Measurements from ENCODE around the gene MDP1. TPM values are rescaled to one million over a fixed set of nuclear protein-coding genes. Genes with fewer than 3 reads are reported as not detected.

MDP1 gene
- total and polyA plus RNA-seq, 2 experiments from 2014 or later = 39.3 to 70.5 TPM

- Histone ChIP-seq H3K27ac (no peak overlapping the region), H3K9me3 (ENCODE audit: low read depth) (no peaks in the 10 kb centered on the region), H3K36me3 (peaks cover 4% of the 10 kb centered on the region), H3K4me1 (ENCODE audit: low read depth) (no peaks in the 10 kb centered on the region), H3K27me3 (no peaks in the 10 kb centered on the region), H3K4me3 (no peak overlapping the region)
- TF ChIP-seq CTCF (IDR thresholded peaks at IDR 0.05; ENCODE audit: low read depth, low read length) = no peak
- DNase-seq (ENCODE audit: low read depth in 1 of 2, low spot score in 1 of 2) = no peak
Measured at GRCh38 chr14:24167469-24168114, 48.3 kb downstream of the MDP1 start.

- no peak for DNase-seq (ENCODE audit: low read depth in 1 of 2, low spot score in 1 of 2)
- Histone ChIP-seq H3K36me3 (peaks cover 4% of the 10 kb centered on the region), H3K4me3 (no peak overlapping the region), H3K9me3 (ENCODE audit: low read depth) (no peaks in the 10 kb centered on the region), H3K27me3 (no peaks in the 10 kb centered on the region), H3K27ac (no peak overlapping the region), H3K4me1 (ENCODE audit: low read depth) (peaks cover 6% of the 10 kb centered on the region)
- no peak for TF ChIP-seq CTCF (IDR thresholded peaks at IDR 0.05; ENCODE audit: low read depth, low read length)
Measured at GRCh38 chr14:24165785-24166184, 50.1 kb downstream of the MDP1 start.

DNA sequence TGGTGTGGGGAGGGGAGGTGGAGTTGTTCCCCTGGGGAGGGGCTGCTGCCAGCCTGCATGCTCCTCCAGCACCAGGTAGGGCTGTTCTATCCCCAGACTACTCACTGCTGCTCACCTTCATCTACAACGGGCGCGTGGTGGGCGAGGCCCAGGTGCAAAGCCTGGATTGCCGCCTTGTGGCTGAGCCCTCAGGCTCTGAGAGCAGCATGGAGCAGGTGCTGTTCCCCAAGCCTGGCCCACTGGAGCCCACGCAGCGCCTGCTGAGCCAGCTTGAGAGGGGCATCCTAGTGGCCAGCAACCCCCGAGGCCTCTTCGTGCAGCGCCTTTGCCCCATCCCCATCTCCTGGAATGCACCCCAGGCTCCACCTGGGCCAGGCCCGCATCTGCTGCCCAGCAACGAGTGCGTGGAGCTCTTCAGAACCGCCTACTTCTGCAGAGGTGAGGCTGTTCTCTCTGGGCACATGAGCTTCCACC lies 51.3 kb downstream of the MDP1 start:
- H3K27ac ChIP-seq = no peak overlapping the region
- DNase-seq (ENCODE audit: low read depth in 1 of 2, low spot score in 1 of 2) = no peak
- no peak for TF ChIP-seq CTCF (IDR thresholded peaks at IDR 0.05; ENCODE audit: low read depth, low read length)
- peaks cover 8% of the 10 kb centered on the region for H3K36me3 ChIP-seq
- peaks cover 11% of the 10 kb centered on the region for H3K4me1 ChIP-seq (ENCODE audit: low read depth)
- no peaks in the 10 kb centered on the region for H3K9me3 ChIP-seq (ENCODE audit: low read depth)
- no peaks in the 10 kb centered on the region for H3K27me3 ChIP-seq
- no peak overlapping the region for H3K4me3 ChIP-seq

Other genes with a start within 250 kb of the MDP1 start
Only the 30 nearest of the 34 such genes appear.
- gene CARMIL3, start 164.1 kb downstream of the MDP1 start, total RNA-seq = 0.06 and 0.85 TPM in 2 replicates
- gene CARMIL3, start 164.1 kb downstream of the MDP1 start, polyA plus RNA-seq = 0.05 and 0.22 TPM in 2 replicates
- gene CPNE6, start 144.5 kb downstream of the MDP1 start, total RNA-seq = 0.12 TPM in 1 of 2 replicates, not detected in the other
- gene CPNE6, start 144.5 kb downstream of the MDP1 start, polyA plus RNA-seq = 0.43 and 0.96 TPM in 2 replicates
- gene PCK2, start 121.8 kb downstream of the MDP1 start, total RNA-seq = 11.2 and 18.9 TPM in 2 replicates
- 12.2 and 20.0 TPM in 2 replicates for gene PCK2, start 121.8 kb downstream of the MDP1 start, polyA plus RNA-seq
- gene DCAF11, start 101.3 kb downstream of the MDP1 start, total RNA-seq = 152 and 317 TPM in 2 replicates
- gene DCAF11, start 101.3 kb downstream of the MDP1 start, polyA plus RNA-seq = 110 and 165 TPM in 2 replicates
- gene NRL, start 101.1 kb downstream of the MDP1 start, total RNA-seq = 4.2 and 6.7 TPM in 2 replicates
- 4.8 and 5.1 TPM in 2 replicates for gene NRL, start 101.1 kb downstream of the MDP1 start, polyA plus RNA-seq
- gene FITM1, start 85.4 kb downstream of the MDP1 start, total RNA-seq = 124 and 136 TPM in 2 replicates
- 181 and 209 TPM in 2 replicates for gene FITM1, start 85.4 kb downstream of the MDP1 start, polyA plus RNA-seq
- gene PSME1, start 79.9 kb downstream of the MDP1 start, total RNA-seq = 211 and 238 TPM in 2 replicates
- gene PSME1, start 79.9 kb downstream of the MDP1 start, polyA plus RNA-seq = 383 and 492 TPM in 2 replicates
- 54.6 and 69.3 TPM in 2 replicates for gene EMC9, start 74.5 kb downstream of the MDP1 start, total RNA-seq
- 82.3 and 114 TPM in 2 replicates for gene EMC9, start 74.5 kb downstream of the MDP1 start, polyA plus RNA-seq
- 92.3 and 97.6 TPM in 2 replicates for gene PSME2, start 69.5 kb downstream of the MDP1 start, total RNA-seq
- gene PSME2, start 69.5 kb downstream of the MDP1 start, polyA plus RNA-seq = 311 and 331 TPM in 2 replicates
- 81.0 and 134 TPM in 2 replicates for gene RNF31, start 68.6 kb downstream of the MDP1 start, total RNA-seq
- 42.1 and 44.9 TPM in 2 replicates for gene RNF31, start 68.6 kb downstream of the MDP1 start, polyA plus RNA-seq
- 29.1 and 33.7 TPM in 2 replicates for gene IRF9, start 54.8 kb downstream of the MDP1 start, total RNA-seq
- gene IRF9, start 54.8 kb downstream of the MDP1 start, polyA plus RNA-seq = 27.3 and 35.4 TPM in 2 replicates
- gene REC8, start 44.0 kb downstream of the MDP1 start, total RNA-seq = 20.3 and 23.5 TPM in 2 replicates
- gene REC8, start 44.0 kb downstream of the MDP1 start, polyA plus RNA-seq = 38.8 and 39.0 TPM in 2 replicates
- 32.0 and 40.7 TPM in 2 replicates for gene IPO4, start 27.2 kb downstream of the MDP1 start, total RNA-seq
- gene IPO4, start 27.2 kb downstream of the MDP1 start, polyA plus RNA-seq = 26.4 and 34.5 TPM in 2 replicates
- gene TM9SF1, start 20.6 kb downstream of the MDP1 start, total RNA-seq = 40.2 and 50.3 TPM in 2 replicates
- gene TM9SF1, start 20.6 kb downstream of the MDP1 start, polyA plus RNA-seq = 55.2 and 65.3 TPM in 2 replicates
- not detected in 2 replicates for gene TSSK4, start 10.4 kb downstream of the MDP1 start, total RNA-seq
- 2.3 and 3.3 TPM in 2 replicates for gene TSSK4, start 10.4 kb downstream of the MDP1 start, polyA plus RNA-seq
- gene CHMP4A, start 2.6 kb downstream of the MDP1 start, total RNA-seq = 26.4 and 31.0 TPM in 2 replicates
- 51.1 and 56.1 TPM in 2 replicates for gene CHMP4A, start 2.6 kb downstream of the MDP1 start, polyA plus RNA-seq
- gene NEDD8, start 16.3 kb upstream of the MDP1 start, total RNA-seq = 262 and 264 TPM in 2 replicates
- 429 and 492 TPM in 2 replicates for gene NEDD8, start 16.3 kb upstream of the MDP1 start, polyA plus RNA-seq
- gene GMPR2, start 16.9 kb upstream of the MDP1 start, total RNA-seq = 59.5 and 66.3 TPM in 2 replicates
- gene GMPR2, start 16.9 kb upstream of the MDP1 start, polyA plus RNA-seq = 57.6 and 66.8 TPM in 2 replicates
- 32.3 and 40.8 TPM in 2 replicates for gene TINF2, start 26.6 kb upstream of the MDP1 start, total RNA-seq
- 49.9 and 50.6 TPM in 2 replicates for gene TINF2, start 26.6 kb upstream of the MDP1 start, polyA plus RNA-seq
- gene TGM1, start 47.1 kb upstream of the MDP1 start, total RNA-seq = 0.35 and 1.7 TPM in 2 replicates
- gene TGM1, start 47.1 kb upstream of the MDP1 start, polyA plus RNA-seq = 0.65 TPM in 1 of 2 replicates, not detected in the other
- gene RABGGTA, start 55.5 kb upstream of the MDP1 start, total RNA-seq = 39.6 and 43.5 TPM in 2 replicates
- 43.7 and 45.2 TPM in 2 replicates for gene RABGGTA, start 55.5 kb upstream of the MDP1 start, polyA plus RNA-seq
- 43.2 and 54.3 TPM in 2 replicates for gene DHRS1, start 83.7 kb upstream of the MDP1 start, total RNA-seq
- gene DHRS1, start 83.7 kb upstream of the MDP1 start, polyA plus RNA-seq = 53.5 and 58.1 TPM in 2 replicates
- 13.5 and 15.7 TPM in 2 replicates for gene NOP9, start 83.8 kb upstream of the MDP1 start, total RNA-seq
- 2.7 and 4.3 TPM in 2 replicates for gene NOP9, start 83.8 kb upstream of the MDP1 start, polyA plus RNA-seq
- gene CIDEB, start 91.9 kb upstream of the MDP1 start, total RNA-seq = not detected in 2 replicates
- gene CIDEB, start 91.9 kb upstream of the MDP1 start, polyA plus RNA-seq = not detected in 2 replicates
- gene LTB4R2, start 94.1 kb upstream of the MDP1 start, total RNA-seq = 7.6 and 15.1 TPM in 2 replicates
- gene LTB4R2, start 94.1 kb upstream of the MDP1 start, polyA plus RNA-seq = 0.17 and 1.8 TPM in 2 replicates
- 8.5 and 8.8 TPM in 2 replicates for gene LTB4R, start 95.4 kb upstream of the MDP1 start, total RNA-seq
- 2.0 and 2.7 TPM in 2 replicates for gene LTB4R, start 95.4 kb upstream of the MDP1 start, polyA plus RNA-seq
- 0.35 and 1.5 TPM in 2 replicates for gene ADCY4, start 119.0 kb upstream of the MDP1 start, total RNA-seq
- gene ADCY4, start 119.0 kb upstream of the MDP1 start, polyA plus RNA-seq = 1.2 TPM in 1 of 2 replicates, not detected in the other
- gene RIPK3, start 123.9 kb upstream of the MDP1 start, total RNA-seq = 0.24 TPM in 1 of 2 replicates, not detected in the other
- gene RIPK3, start 123.9 kb upstream of the MDP1 start, polyA plus RNA-seq = 0.81 TPM in 1 of 2 replicates, not detected in the other
- gene NFATC4, start 152.1 kb upstream of the MDP1 start, total RNA-seq = 56.8 and 117 TPM in 2 replicates
- gene NFATC4, start 152.1 kb upstream of the MDP1 start, polyA plus RNA-seq = 83.2 and 120 TPM in 2 replicates
- 37.2 and 56.2 TPM in 2 replicates for gene NYNRIN, start 182.9 kb upstream of the MDP1 start, total RNA-seq
- gene NYNRIN, start 182.9 kb upstream of the MDP1 start, polyA plus RNA-seq = 21.3 and 30.7 TPM in 2 replicates

Data from cardiac muscle cell (in vitro differentiated cells and primary cell).